ENCODE data around the gene SDF2.

- TF ChIP-seq CTCF (IDR thresholded peaks at IDR 0.05) (no peak), POLR2A (IDR thresholded peaks at IDR 0.05) (no peak)
Observed at GRCh38 chr17:28624148-28624547, 37.6 kb downstream of the SDF2 start.

Data from heart left ventricle (tissue), 13 donors.